ENCODE measurements around the gene ZDHHC7. TPM values are rescaled to one million over a fixed set of nuclear protein-coding genes. Genes with fewer than 3 reads are reported as not detected.
A peak's percentile ranks its signal among the peaks of the same experiment; 100 is the strongest.

ZDHHC7 gene
- polyA plus RNA-seq, 2 of the 4 experiments (the other 2 are of a cell fraction): 42.3 to 58.0 TPM

DNA sequence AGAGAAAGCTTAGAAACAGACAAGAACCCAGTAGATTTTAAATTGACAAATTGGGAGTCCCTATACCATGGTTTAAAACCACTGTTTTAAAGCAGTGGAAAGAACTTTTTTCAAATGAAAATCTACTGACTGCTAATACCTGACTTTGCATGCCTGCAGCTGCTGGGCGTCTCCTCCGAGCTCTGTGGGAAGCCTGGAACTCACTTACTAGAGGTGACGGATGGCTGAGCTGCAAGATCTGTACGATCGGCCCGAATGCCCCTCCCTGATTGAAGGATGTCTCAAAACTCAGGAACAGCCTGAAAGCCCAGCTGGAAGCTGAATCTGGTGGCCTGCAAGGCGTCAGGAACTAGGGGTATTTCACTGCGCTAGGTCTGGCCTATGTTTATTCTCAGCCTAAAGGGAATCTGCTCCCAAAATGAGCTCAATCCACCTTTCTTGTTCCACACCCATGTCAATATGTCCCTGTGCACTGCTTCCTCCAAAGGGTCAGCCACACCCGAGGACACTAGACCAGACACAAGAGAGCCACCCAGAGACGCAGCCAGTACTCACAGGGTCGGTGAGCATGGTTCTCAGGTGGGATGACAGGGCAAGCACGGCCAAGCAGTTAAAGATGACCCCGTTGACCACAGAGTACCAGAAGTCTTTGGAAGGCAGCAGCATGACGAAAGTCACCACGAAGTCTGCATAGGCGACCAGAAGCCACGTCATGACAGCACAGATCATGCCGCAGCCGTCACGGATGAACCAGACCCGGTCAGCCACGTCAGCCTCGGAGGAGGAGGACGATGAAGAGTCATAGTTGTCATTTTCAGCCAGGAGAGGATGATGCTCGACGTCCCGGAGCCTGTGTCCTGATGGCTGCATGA lies 21.4 kb downstream of the ZDHHC7 start:
- peaks cover 40% of the 10 kb centered on the region for H3K4me1 ChIP-seq
- H3K9me3 ChIP-seq: no peaks in the 10 kb centered on the region
- 91% methylated on average over 27 of the region's 27 CpGs for WGBS (ENCODE audit: missing lambda C conversion rate)
- ATAC-seq: no peak
- FAIRE-seq: no peak
- DNase-seq (ENCODE audit: low read depth in 1 of 2, low spot score in 1 of 2): no peak
- no peak overlapping the region for H3K27ac ChIP-seq
- ChIA-PET CTCF (interaction anchor here (0.6 to 3.7 kb wide), 12 partner anchors 13 to 299 kb away, joined by 3 to 17 read pairs (median 3); no protein-coding TSS in a partner anchor), POLR2A (no interaction called here)
- no peak for TF ChIP-seq FOXS1 (CRISPR knock-in tag; IDR thresholded peaks at IDR 0.05)
- no peak for TF ChIP-seq POLR2A (IDR thresholded peaks at IDR 0.05; ENCODE audit: low read length)
- no peak for TF ChIP-seq ZSCAN20 (CRISPR knock-in tag; IDR thresholded peaks at IDR 0.05)
- TF ChIP-seq ZFP36 (IDR thresholded peaks at IDR 0.05; ENCODE audit: borderline replicate concordance, partially characterized antibody): no peak
- TF ChIP-seq CBX2 (IDR thresholded peaks at IDR 0.05; ENCODE audit: borderline replicate concordance, low read depth): no peak
- TF ChIP-seq ESRRA (IDR thresholded peaks at IDR 0.05; ENCODE audit: borderline replicate concordance, low read length): no peak
- TF ChIP-seq ZC3H11A (IDR thresholded peaks at IDR 0.05): no peak
- no peak for TF ChIP-seq EHF (CRISPR knock-in tag; IDR thresholded peaks at IDR 0.05)
- TF ChIP-seq RARB (CRISPR knock-in tag; IDR thresholded peaks at IDR 0.05): no peak
- no peak for TF ChIP-seq KDM5A (IDR thresholded peaks at IDR 0.05)
- no peak for TF ChIP-seq USF2 (IDR thresholded peaks at IDR 0.05)
- TF ChIP-seq, protein P1, sequence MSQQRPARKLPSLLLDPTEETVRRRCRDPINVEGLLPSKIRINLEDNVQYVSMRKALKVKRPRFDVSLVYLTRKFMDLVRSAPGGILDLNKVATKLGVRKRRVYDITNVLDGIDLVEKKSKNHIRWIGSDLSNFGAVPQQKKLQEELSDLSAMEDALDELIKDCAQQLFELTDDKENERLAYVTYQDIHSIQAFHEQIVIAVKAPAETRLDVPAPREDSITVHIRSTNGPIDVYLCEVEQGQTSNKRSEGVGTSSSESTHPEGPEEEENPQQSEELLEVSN (IDR thresholded peaks at IDR 0.05; ENCODE audit: borderline replicate concordance, low read depth): no peak
- no peak for TF ChIP-seq MAFK (IDR thresholded peaks at IDR 0.05; ENCODE audit: partially characterized antibody)
- TF ChIP-seq SMC3 (IDR thresholded peaks at IDR 0.05): no peak
- H3K4me2 ChIP-seq: no peak overlapping the region
- H3K4me3 ChIP-seq: no peak overlapping the region

GRCh38 chr16:84988328-84989080 lies 22.8 kb downstream of the ZDHHC7 start:
- FAIRE-seq (no peak), ATAC-seq (peak; percentile 25 to 51; a peak in 3 of 6 replicates), DNase-seq (ENCODE audit: low read depth in 1 of 2, low spot score in 1 of 2) (no peak)
- Histone ChIP-seq H3K27ac (peak overlapping the region in 1 of 2 experiments; percentile 29; a peak in 2 of 6 replicates), H3K4me3 (no peak overlapping the region), H3K4me2 (no peak overlapping the region), H3K9me3 (no peaks in the 10 kb centered on the region), H3K4me1 (peaks cover 30% of the 10 kb centered on the region)
- CTCF ChIA-PET: interaction anchor here (1.0 to 3.7 kb wide), 4 partner anchors 11 to 37 kb away, joined by 3 to 17 read pairs (median 7); no protein-coding TSS in a partner anchor
- POLR2A ChIA-PET: no interaction called here
- TF ChIP-seq, protein P2, sequence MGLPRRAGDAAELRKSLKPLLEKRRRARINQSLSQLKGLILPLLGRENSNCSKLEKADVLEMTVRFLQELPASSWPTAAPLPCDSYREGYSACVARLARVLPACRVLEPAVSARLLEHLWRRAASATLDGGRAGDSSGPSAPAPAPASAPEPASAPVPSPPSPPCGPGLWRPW (IDR thresholded peaks at IDR 0.05): no peak
- TF ChIP-seq, protein P3, sequence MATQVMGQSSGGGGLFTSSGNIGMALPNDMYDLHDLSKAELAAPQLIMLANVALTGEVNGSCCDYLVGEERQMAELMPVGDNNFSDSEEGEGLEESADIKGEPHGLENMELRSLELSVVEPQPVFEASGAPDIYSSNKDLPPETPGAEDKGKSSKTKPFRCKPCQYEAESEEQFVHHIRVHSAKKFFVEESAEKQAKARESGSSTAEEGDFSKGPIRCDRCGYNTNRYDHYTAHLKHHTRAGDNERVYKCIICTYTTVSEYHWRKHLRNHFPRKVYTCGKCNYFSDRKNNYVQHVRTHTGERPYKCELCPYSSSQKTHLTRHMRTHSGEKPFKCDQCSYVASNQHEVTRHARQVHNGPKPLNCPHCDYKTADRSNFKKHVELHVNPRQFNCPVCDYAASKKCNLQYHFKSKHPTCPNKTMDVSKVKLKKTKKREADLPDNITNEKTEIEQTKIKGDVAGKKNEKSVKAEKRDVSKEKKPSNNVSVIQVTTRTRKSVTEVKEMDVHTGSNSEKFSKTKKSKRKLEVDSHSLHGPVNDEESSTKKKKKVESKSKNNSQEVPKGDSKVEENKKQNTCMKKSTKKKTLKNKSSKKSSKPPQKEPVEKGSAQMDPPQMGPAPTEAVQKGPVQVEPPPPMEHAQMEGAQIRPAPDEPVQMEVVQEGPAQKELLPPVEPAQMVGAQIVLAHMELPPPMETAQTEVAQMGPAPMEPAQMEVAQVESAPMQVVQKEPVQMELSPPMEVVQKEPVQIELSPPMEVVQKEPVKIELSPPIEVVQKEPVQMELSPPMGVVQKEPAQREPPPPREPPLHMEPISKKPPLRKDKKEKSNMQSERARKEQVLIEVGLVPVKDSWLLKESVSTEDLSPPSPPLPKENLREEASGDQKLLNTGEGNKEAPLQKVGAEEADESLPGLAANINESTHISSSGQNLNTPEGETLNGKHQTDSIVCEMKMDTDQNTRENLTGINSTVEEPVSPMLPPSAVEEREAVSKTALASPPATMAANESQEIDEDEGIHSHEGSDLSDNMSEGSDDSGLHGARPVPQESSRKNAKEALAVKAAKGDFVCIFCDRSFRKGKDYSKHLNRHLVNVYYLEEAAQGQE (IDR thresholded peaks at IDR 0.05): no peak
- TF ChIP-seq HOXA7 (CRISPR knock-in tag; IDR thresholded peaks at IDR 0.05) (no peak), FOSL2 (IDR thresholded peaks at IDR 0.05) (no peak), FOSL2 (CRISPR knock-in tag; IDR thresholded peaks at IDR 0.05) (no peak), POLR2A (IDR thresholded peaks at IDR 0.05; ENCODE audit: low read length) (no peak)
- TF ChIP-seq, protein P4, sequence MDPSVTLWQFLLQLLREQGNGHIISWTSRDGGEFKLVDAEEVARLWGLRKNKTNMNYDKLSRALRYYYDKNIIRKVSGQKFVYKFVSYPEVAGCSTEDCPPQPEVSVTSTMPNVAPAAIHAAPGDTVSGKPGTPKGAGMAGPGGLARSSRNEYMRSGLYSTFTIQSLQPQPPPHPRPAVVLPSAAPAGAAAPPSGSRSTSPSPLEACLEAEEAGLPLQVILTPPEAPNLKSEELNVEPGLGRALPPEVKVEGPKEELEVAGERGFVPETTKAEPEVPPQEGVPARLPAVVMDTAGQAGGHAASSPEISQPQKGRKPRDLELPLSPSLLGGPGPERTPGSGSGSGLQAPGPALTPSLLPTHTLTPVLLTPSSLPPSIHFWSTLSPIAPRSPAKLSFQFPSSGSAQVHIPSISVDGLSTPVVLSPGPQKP (IDR thresholded peaks at IDR 0.05; ENCODE audit: low read depth, low read length): no peak
- 89% methylated on average over 16 of the region's 16 CpGs for WGBS (ENCODE audit: missing lambda C conversion rate)
